Stimulated activated CD8-positive, alpha-beta memory T cell treated with anti-CD3 and anti-CD28 coated beads, Interleukin-4, amount 100 ng/mL, for 24 hours (primary cell): ENCODE measurements around the gene ZBTB20.

ENCODE experiments used
- DNase-seq: peaks from one replicate; pipeline ENCODE4 v3.0.0-alpha.2; 2020; ENCODE audit warnings: low read depth

The ZBTB20 gene

DNA sequence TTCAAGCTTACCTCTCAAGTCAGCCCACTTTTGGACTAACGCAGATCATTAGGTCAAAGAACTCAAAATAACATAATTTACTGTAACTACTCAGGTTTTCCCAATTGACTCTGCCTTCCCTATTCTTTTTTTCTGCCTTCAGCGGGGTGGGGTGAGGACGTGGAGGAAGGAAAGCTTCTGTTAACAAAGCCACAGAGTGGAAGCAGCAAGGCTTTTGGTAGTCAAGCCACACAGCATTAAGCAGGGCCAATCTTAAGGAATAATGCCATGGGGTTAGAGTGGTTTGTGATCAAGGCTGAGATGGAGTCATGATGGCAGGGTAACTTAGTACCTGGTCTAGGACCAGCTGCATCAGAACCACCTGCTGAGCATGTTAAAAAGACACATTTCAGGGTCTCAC is 575.7 kb downstream of the ZBTB20 start:
- no peak for DNase-seq

GRCh38 chr3:114569186-114569585 is 577.9 kb downstream of the ZBTB20 start:
- DNase-seq, result no peak

GRCh38 chr3:114567771-114568170 is 579.3 kb downstream of the ZBTB20 start:
- no peak for DNase-seq

DNA sequence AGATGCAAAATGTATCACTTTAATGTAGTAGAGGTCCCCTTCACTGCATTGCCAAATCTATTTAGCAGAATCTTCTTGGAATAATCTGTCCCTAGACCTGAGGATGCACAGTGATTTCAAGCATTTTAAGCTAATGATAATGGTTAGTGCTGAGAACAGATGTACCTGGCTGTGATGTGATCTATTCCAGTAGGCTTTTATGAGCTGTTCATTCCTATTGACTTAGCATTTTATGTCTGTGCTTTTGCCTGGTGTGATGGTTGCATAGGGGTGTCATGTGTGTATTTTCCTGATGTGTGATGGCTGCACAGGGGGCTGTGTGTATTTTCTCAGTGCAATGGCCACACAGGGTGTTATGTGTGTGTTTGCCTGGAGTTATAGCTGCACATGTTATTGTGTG is 580.3 kb downstream of the ZBTB20 start:
- DNase-seq, result no peak

DNA sequence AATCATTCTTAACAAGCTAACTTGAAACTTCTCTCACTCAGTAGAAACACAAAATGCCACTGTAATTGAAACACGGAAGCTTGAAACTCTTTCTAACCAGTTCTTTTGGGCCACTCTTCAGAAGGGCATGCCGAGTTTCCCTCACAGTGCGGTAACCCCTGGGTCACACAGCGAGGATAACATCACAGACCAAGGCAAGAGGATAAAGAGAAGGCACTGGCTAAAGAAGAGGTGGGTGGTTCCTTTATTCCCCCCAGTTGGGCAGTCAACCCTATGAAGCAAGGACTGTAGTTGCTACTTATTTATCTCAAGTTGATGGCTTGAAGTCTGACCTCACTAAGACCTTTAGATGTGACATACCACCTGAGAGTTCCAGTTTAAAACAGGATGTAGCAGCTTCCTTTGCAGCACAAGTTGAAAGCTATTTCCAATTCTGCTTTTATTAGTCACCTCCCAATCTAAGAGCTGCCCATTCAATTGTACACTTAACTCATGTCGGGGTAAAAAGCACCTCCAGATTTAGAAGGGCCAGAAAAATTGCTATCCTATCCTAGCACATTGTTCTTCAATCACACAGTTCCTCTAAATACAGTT is 580.8 kb downstream of the ZBTB20 start:
- no peak for DNase-seq

- no peak for DNase-seq
Measured at GRCh38 chr3:114565216-114565615, 581.9 kb downstream of the ZBTB20 start.

- no peak for DNase-seq
Measured at GRCh38 chr3:114563720-114564119, 583.4 kb downstream of the ZBTB20 start.

DNA sequence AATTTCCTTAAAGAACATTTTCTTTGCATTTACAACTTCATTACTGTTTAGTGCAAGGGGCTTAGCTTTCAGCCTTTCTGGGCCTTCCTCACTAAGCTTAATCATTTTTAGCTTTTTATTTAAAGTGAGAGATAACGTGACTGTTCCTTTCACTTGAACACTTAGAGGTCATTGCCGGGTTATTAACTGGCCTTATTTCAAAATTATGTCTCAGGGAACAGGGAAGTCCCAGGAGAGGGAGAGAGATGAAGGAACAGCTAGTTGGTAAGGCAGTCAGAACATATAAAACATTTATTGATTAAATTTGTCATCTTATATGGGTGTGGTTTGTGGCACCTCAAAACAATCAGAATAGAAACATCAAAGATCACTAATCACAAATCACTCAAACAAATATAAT is 584.5 kb downstream of the ZBTB20 start:
- DNase-seq, result no peak

GRCh38 chr3:114558271-114558670 is 588.8 kb downstream of the ZBTB20 start:
- DNase-seq, result no peak

DNA sequence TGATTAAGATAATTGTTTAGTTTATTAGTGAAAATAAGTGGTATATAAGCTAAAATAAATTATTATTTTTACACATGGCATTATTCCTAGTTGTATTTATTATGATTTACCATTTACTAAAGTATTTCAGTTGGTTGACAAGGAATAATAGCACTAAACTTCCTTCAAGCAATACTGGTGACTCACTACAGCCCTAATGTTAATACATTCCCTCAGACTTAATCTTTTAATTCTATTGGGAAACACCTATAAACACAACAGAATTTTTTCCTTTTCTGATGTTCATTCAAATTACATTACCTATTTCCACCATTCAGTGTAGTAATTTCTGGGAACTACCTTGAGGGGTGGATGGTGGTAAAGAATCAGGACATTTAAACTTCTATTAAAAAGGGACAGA is 589.3 kb downstream of the ZBTB20 start:
- no peak for DNase-seq

GRCh38 chr3:114556657-114557213 is 590.4 kb downstream of the ZBTB20 start:
- DNase-seq, result no peak

GRCh38 chr3:114554731-114555130 is 592.4 kb downstream of the ZBTB20 start:
- no peak for DNase-seq

DNA sequence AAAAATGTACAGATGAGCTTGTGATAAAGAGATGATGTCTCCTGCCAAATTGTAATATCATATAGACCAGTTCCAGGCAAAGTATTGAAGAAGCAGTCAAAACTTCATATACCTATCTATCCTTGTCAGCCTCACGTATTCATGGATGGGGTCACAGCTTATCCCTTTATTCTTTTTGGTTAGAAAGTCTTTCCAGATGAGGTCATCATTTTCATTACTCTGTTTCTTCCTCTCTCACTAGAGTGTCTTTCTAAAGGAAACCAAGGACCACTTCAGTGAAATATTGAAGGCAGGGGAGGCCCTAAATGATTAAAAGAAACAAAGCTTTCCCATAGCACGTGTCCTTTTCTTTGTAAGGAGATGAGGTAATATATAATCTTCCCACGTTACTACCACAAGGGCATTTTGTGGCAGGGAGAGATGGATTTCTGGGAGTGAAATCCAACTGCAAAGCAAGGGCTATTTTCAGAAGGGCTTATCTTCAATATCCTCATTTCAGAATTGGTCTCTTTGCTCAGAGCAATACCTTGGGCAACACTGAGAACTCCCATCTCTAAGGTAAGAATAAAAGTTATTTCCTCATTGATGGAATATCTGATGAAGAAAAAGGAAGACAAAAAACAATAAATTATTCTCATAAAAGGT is 593.0 kb downstream of the ZBTB20 start:
- DNase-seq, result no peak

- DNase-seq, result no peak
Measured at GRCh38 chr3:114552527-114552812, 594.6 kb downstream of the ZBTB20 start.

- DNase-seq, result no peak
Measured at GRCh38 chr3:114551770-114552526, 595.1 kb downstream of the ZBTB20 start.

GRCh38 chr3:114550165-114550564 is 596.9 kb downstream of the ZBTB20 start:
- no peak for DNase-seq

DNA sequence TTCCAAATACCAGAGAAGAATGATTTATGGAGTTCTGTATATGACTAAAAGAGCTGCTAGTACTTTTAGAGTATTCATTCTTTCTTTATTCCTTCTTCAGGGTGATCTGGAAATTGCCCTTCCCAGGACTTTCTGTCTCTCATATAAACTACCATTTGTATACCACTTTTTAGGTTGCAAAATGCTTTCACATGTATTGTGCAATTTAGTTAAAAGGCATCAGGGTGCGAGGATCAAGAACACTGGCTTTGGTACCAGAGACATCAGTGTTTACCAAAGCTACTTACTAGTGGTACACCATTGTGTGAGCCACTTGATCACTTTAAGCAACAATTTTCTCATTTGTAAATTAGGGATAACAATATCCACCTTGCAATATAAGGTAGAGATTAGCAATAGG is 601.9 kb downstream of the ZBTB20 start:
- DNase-seq, result no peak

GRCh38 chr3:114542359-114542758 is 604.7 kb downstream of the ZBTB20 start:
- DNase-seq, result no peak

GRCh38 chr3:114539525-114539924 is 607.6 kb downstream of the ZBTB20 start:
- DNase-seq, result no peak

DNA sequence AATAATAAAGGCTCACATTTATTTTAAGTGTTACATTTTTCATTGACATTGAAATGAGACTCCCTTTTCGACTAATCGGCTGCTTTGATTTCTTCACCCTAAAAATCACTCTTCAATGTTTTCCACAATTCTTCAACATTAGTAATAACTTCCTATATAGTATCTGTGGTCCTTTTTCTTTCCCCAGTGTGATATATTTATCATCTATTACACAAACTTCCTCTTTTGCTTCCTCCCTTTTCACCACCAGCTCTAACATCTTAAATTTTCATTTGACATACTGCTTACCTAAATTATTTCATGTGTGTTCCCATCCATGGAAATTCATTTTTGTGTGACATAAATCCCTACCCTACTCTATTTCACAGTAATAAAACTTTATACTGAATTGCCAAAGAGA is 608.9 kb downstream of the ZBTB20 start:
- no peak for DNase-seq

- DNase-seq, result no peak
Measured at GRCh38 chr3:114528517-114528916, 618.6 kb downstream of the ZBTB20 start.

GRCh38 chr3:114527036-114527644 is 619.9 kb downstream of the ZBTB20 start:
- DNase-seq, result no peak

DNA sequence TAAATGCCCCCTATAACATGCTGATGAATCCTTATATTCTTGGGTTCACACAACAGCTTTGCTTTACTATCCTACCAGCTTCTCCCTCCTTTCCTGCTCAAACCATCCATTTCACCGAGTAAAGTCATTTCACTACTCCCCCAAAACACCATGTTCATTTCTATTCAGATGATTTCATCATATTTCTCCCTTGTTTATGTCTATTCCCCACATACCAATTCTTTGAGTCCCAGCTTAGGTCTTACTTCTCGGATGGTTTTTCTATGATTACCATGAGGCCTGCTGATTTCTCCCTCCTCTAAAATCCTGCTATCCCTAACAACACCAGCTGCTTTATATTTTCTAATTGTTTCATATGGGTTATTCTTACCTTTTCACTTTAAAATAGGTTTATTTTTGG is 621.8 kb downstream of the ZBTB20 start:
- no peak for DNase-seq
